Osteoblast (primary cell): ENCODE data around the gene ICE1. TPM values are rescaled to one million over a fixed set of nuclear protein-coding genes. Genes with fewer than 3 reads are reported as not detected.

Source experiments
- DNase-seq: peaks from one replicate; pipeline ENCODE4 v3.0.0; 2011; ENCODE audit warnings: low spot score, mixed read lengths; ENCODE audit not compliant: insufficient read length; ENCODE audit errors: missing footprints
- H2AFZ ChIP-seq: 2 replicates; pipeline ENCODE4 v1.6.0; 2011; ENCODE audit warnings: mild to moderate bottlenecking, low read length
- H3K27ac ChIP-seq: 2 replicates; pipeline ENCODE4 v1.5.1; 2011; ENCODE audit warnings: mild to moderate bottlenecking, low read depth, low read length, moderate library complexity
- H3K27me3 ChIP-seq: 2 replicates; pipeline ENCODE4 v1.6.0; 2012; ENCODE audit warnings: mild to moderate bottlenecking, control low read depth, inconsistent platforms, low read length, moderate library complexity; ENCODE audit not compliant: insufficient read depth
- H3K36me3 ChIP-seq: 2 replicates; pipeline ENCODE4 v1.5.1; 2011; ENCODE audit warnings: mild to moderate bottlenecking, low read length, control low read depth, moderate library complexity; ENCODE audit not compliant: insufficient read depth
- H3K4me1 ChIP-seq: 2 replicates; pipeline ENCODE4 v1.5.1; 2011; ENCODE audit warnings: mild to moderate bottlenecking, low read length, control low read depth, moderate library complexity; ENCODE audit not compliant: insufficient read depth
- H3K4me2 ChIP-seq: 2 replicates; pipeline ENCODE4 v1.6.0; 2011; ENCODE audit warnings: mild to moderate bottlenecking, low read length; ENCODE audit not compliant: insufficient read depth
- H3K4me3 ChIP-seq: fragments of 200-600 bp; sonication (generic); 3 replicates; pipeline ENCODE4 v1.5.1; 2012; ENCODE audit warnings: mild to moderate bottlenecking, low read length, inconsistent platforms; ENCODE audit not compliant: insufficient read depth
- H3K79me2 ChIP-seq: 2 replicates; pipeline ENCODE4 v1.6.0; 2012; ENCODE audit warnings: mild to moderate bottlenecking, low read length, control low read depth, inconsistent platforms; ENCODE audit not compliant: insufficient read depth
- H3K9me3 ChIP-seq: 2 replicates; pipeline ENCODE4 v1.5.1; 2011; ENCODE audit warnings: low read depth, low read length, control low read depth
- H4K20me1 ChIP-seq: 2 replicates; pipeline ENCODE4 v1.6.0; 2012; ENCODE audit warnings: mild to moderate bottlenecking, low read length, control low read depth; ENCODE audit not compliant: insufficient read depth
- total RNA-seq: library from RNA; depleted of rRNA; stranded (reverse); fragments of >200 nt; gene quantifications from 2 replicates; pipeline ENCODE4 v1.2.3, GENCODE V29; 2012
- TF ChIP-seq, protein P1 (sequence below): IDR thresholded peaks from 2 replicates; pipeline ENCODE4 v1.5.1; 2011; ENCODE audit warnings: mild to moderate bottlenecking, low read depth, low read length, moderate library complexity; ENCODE audit errors: extremely low read depth

ICE1 gene
- total RNA-seq, 1 donor, result 34.0 TPM

DNA sequence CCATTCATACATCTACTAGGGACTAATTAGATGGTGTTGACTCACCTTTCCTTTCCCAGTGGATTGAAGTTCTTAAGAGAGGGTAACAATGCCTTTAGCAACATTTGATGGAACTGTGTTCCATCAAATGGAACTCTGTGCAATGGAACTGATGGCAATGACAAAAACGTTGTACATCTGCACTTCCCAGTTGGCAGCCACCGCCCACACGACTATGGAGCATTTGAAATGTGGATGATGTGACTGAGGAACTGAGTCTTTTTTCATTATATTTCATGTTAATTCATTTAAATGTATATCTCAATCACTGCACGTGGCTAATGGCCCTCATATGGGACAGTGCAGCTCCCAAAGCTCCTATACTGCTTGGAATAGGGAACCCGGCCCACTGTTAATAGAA is 39.0 kb upstream of the ICE1 start:
- Histone ChIP-seq H3K4me3 (no peak overlapping the region), H3K4me1 (no peaks in the 10 kb centered on the region), H2AFZ (no peak overlapping the region), H3K27ac (no peak overlapping the region), H3K4me2 (no peak overlapping the region), H3K27me3 (no peaks in the 10 kb centered on the region), H3K36me3 (no peaks in the 10 kb centered on the region), H3K79me2 (no peaks in the 10 kb centered on the region), H4K20me1 (no peaks in the 10 kb centered on the region), H3K9me3 (no peaks in the 10 kb centered on the region)
- no peak for DNase-seq
- TF ChIP-seq, protein P1, sequence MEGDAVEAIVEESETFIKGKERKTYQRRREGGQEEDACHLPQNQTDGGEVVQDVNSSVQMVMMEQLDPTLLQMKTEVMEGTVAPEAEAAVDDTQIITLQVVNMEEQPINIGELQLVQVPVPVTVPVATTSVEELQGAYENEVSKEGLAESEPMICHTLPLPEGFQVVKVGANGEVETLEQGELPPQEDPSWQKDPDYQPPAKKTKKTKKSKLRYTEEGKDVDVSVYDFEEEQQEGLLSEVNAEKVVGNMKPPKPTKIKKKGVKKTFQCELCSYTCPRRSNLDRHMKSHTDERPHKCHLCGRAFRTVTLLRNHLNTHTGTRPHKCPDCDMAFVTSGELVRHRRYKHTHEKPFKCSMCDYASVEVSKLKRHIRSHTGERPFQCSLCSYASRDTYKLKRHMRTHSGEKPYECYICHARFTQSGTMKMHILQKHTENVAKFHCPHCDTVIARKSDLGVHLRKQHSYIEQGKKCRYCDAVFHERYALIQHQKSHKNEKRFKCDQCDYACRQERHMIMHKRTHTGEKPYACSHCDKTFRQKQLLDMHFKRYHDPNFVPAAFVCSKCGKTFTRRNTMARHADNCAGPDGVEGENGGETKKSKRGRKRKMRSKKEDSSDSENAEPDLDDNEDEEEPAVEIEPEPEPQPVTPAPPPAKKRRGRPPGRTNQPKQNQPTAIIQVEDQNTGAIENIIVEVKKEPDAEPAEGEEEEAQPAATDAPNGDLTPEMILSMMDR, result no peak

GRCh38 chr5:5384660-5385330 is 37.7 kb upstream of the ICE1 start:
- DNase-seq, result no peak
- no peak overlapping the region for H2AFZ ChIP-seq
- H3K27me3 ChIP-seq, result no peaks in the 10 kb centered on the region
- H3K27ac ChIP-seq, result no peak overlapping the region
- H3K79me2 ChIP-seq, result no peaks in the 10 kb centered on the region
- H4K20me1 ChIP-seq, result no peaks in the 10 kb centered on the region
- H3K4me3 ChIP-seq, result no peak overlapping the region
- H3K36me3 ChIP-seq, result no peaks in the 10 kb centered on the region
- no peaks in the 10 kb centered on the region for H3K4me1 ChIP-seq
- TF ChIP-seq, protein P1, result no peak
- no peaks in the 10 kb centered on the region for H3K9me3 ChIP-seq
- no peak overlapping the region for H3K4me2 ChIP-seq

DNA sequence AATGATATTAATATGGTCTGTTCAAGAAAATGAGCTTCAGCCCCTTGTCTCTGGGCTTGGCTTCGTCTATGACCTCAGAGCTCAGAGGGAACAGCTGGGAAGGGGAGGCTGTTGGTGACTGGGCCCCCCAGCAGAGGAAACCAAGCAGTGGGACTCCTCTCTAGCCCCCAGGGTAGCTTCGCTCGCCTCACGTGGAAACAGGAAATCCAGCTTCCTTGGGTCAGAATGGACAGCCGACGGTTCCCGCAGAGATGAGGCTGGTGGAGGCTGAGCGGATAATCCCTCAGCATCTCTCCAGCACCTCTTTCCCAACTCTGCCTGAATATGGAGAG is 37.2 kb upstream of the ICE1 start:
- no peak overlapping the region for H3K4me2 ChIP-seq
- no peaks in the 10 kb centered on the region for H3K4me1 ChIP-seq
- H3K9me3 ChIP-seq, result no peaks in the 10 kb centered on the region
- no peak overlapping the region for H3K4me3 ChIP-seq
- H3K36me3 ChIP-seq, result no peaks in the 10 kb centered on the region
- H3K79me2 ChIP-seq, result no peaks in the 10 kb centered on the region
- H3K27ac ChIP-seq, result no peak overlapping the region
- H3K27me3 ChIP-seq, result no peaks in the 10 kb centered on the region
- no peak overlapping the region for H2AFZ ChIP-seq
- TF ChIP-seq, protein P1, result no peak
- no peaks in the 10 kb centered on the region for H4K20me1 ChIP-seq
- DNase-seq, result no peak

DNA sequence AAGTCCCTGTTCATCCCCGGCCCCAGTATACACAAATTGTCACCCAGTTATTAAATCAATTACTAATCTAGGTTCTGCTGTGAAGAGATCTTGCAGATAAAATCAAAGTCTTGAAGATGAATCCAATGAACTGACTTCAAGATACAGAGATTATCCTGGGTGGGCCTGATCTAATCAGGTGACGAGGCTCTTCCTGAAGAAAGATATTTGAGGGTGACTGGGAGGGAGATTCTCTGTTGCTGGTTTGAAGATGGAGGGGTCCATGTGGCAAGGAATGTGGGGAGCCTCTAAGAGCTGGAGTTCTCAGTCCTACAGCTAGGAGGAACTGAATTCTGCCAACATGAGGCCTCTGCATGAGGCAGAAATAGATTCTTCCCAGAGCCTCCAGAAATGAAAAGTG is 36.1 kb upstream of the ICE1 start:
- Histone ChIP-seq H3K79me2 (no peaks in the 10 kb centered on the region), H4K20me1 (no peaks in the 10 kb centered on the region), H3K27ac (no peak overlapping the region), H3K4me1 (no peaks in the 10 kb centered on the region), H3K27me3 (no peaks in the 10 kb centered on the region), H3K36me3 (no peaks in the 10 kb centered on the region), H2AFZ (no peak overlapping the region), H3K4me2 (no peak overlapping the region), H3K4me3 (no peak overlapping the region), H3K9me3 (no peaks in the 10 kb centered on the region)
- no peak for DNase-seq
- TF ChIP-seq, protein P1, result no peak
